NB4 (cell line): ENCODE measurements around the gene FRMD4B.

Experiments
- MYC ChIP-seq: IDR thresholded peaks from 2 replicates; pipeline ENCODE4 v1.6.1; 2011; ENCODE audit warnings: low read depth, low read length
- POLR2A ChIP-seq: IDR thresholded peaks from 2 replicates; pipeline ENCODE4 v1.6.1; 2011; ENCODE audit warnings: mild to moderate bottlenecking; ENCODE audit not compliant: insufficient read length; ENCODE audit errors: extremely low read depth
- TF ChIP-seq, protein P1 (sequence below): IDR thresholded peaks from one replicate; pipeline ENCODE4 v1.5.1; 2012; ENCODE audit warnings: low read depth, low read length

DNA sequence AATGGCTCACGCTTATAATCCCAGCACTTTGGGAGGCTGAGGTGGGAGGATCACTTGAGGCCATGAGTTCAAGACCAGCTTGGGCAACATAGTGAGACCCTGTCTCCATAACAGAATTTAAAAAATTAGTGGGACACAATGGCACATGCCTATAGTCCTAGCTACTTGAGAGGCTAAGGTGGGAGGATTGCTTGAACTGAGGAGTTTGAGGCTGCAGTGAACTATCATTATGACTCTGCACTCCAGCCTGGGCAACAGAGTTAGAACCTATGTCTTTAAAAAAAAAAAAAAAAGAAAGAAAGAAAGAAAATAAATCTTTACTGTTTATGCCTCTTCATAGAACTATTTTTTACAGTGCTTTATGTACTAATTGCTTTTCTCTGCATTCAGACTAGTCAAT lies 178.9 kb downstream of the FRMD4B start:
- TF ChIP-seq, protein P1, sequence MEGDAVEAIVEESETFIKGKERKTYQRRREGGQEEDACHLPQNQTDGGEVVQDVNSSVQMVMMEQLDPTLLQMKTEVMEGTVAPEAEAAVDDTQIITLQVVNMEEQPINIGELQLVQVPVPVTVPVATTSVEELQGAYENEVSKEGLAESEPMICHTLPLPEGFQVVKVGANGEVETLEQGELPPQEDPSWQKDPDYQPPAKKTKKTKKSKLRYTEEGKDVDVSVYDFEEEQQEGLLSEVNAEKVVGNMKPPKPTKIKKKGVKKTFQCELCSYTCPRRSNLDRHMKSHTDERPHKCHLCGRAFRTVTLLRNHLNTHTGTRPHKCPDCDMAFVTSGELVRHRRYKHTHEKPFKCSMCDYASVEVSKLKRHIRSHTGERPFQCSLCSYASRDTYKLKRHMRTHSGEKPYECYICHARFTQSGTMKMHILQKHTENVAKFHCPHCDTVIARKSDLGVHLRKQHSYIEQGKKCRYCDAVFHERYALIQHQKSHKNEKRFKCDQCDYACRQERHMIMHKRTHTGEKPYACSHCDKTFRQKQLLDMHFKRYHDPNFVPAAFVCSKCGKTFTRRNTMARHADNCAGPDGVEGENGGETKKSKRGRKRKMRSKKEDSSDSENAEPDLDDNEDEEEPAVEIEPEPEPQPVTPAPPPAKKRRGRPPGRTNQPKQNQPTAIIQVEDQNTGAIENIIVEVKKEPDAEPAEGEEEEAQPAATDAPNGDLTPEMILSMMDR: no peak
- no peak for TF ChIP-seq POLR2A
- no peak for TF ChIP-seq MYC
